22Rv1 (cell line): ENCODE measurements around the gene NPHS1.

Source experiments
- ZFX ChIP-seq: fragments of 450-650 bp; IDR thresholded peaks from 2 replicates; pipeline ENCODE4 v1.6.1; 2017; ENCODE audit warnings: antibody characterized with exemption, borderline replicate concordance
- TF ChIP-seq, protein P1 (sequence below): fragments of 450-650 bp; IDR thresholded peaks from 2 replicates; pipeline ENCODE4 v1.5.1; 2017; ENCODE audit warnings: mild to moderate bottlenecking

DNA sequence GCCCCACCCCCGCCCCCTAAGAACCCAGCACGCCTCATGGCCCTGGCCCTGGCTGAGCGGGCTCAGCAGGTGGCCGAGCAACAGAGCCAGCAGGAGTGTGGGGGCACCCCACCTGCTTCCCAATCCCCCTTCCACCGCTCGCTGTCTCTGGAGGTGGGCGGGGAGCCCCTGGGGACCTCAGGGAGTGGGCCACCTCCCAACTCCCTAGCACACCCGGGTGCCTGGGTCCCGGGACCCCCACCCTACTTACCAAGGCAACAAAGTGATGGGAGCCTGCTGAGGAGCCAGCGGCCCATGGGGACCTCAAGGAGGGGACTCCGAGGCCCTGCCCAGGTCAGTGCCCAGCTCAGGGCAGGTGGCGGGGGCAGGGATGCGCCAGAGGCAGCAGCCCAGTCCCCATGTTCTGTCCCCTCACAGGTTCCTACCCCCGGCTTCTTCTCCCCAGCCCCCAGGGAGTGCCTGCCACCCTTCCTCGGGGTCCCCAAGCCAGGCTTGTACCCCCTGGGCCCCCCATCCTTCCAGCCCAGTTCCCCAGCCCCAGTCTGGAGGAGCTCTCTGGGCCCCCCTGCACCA is 65.0 kb downstream of the NPHS1 start:
- TF ChIP-seq, protein P1, sequence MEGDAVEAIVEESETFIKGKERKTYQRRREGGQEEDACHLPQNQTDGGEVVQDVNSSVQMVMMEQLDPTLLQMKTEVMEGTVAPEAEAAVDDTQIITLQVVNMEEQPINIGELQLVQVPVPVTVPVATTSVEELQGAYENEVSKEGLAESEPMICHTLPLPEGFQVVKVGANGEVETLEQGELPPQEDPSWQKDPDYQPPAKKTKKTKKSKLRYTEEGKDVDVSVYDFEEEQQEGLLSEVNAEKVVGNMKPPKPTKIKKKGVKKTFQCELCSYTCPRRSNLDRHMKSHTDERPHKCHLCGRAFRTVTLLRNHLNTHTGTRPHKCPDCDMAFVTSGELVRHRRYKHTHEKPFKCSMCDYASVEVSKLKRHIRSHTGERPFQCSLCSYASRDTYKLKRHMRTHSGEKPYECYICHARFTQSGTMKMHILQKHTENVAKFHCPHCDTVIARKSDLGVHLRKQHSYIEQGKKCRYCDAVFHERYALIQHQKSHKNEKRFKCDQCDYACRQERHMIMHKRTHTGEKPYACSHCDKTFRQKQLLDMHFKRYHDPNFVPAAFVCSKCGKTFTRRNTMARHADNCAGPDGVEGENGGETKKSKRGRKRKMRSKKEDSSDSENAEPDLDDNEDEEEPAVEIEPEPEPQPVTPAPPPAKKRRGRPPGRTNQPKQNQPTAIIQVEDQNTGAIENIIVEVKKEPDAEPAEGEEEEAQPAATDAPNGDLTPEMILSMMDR: no peak
- TF ChIP-seq ZFX: no peak
